NCI-H526 treated with DMSO at 0.1 percent for 48 hours (cell line): ENCODE data around the gene INPP5F.
"Not testable (repeated sequence)": the region's sequence is repeated elsewhere in the genome, so short reads cannot be mapped to it uniquely, and the experiment has no call there.

Source experiments
- DNase-seq: peaks from one replicate; lab custom pipeline; 2025; lab: John Stamatoyannopoulos, UW

Gene INPP5F

DNA sequence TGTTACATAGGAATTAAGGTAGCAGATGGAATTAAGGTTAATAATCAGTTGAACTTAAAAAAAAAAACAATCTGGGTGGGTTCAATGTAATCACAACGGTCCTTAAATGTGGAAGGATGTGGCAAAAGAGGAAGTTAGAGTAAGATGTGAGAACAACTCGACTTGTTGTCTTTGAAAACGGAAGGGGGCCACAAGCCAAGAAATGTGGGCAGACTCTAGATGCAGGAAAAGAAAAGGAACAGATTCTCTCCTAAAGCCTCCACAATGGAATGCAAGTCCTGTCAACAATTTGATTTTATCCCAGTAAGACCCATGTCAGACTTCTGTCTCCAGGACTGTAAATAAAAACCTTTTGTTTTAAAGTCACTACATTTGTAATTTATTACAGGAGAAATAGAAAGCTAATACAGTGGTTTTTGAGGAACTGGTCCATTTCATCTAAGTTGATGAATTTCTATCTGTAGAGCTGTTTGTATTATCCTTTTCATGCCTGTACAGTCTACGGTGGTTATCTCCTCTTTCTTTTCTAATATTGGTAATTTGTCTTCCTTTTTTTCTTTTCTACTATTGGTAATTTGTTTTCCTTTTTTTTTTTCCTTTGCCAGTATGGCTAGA lies 138.2 kb downstream of the INPP5F start:
- DNase-seq, result no peak

DNA sequence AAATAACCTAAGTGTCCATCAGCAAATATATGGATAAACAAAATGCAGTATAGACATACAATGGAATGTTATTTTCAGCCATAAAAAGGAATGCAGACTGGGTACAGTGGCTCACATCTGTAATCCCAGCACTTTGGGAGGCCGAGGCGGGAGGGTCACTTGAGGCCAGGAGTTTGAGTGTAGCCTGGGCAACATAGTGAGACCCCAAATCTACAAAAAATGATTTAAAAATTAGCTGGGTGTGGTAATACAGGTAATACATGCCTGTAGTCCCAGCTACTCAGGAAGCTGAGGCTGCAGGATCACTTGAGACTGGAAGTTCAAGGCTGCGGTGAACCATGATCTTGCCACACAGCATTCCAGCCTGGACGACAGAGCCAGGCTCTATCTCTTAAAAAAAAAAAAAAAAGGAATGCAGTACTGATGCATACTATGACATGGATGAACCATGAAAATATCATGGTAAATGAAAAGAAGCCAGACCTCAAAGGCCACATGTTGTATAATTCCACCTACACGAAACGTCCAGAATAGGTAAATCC lies 139.9 kb downstream of the INPP5F start:
- DNase-seq, result no peak

DNA sequence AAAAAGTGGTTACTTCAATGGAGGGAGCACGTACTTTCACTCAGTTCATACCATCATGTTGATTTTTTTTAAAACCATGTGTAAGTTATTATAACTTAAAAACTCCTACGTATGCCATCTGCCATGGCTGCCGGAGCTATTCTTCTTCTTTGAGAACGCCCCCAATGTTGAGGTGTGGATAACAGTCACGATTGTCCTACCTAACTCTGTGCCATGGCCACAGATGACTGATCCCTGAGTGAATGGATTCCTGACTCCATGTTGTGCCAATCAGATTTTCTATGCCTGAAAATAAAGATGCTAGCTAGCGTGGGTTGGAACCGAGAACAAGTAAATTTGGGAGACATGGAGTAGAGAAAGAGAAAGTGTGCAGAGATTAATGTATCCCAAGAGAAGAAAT lies 141.5 kb downstream of the INPP5F start:
- no peak for DNase-seq

DNA sequence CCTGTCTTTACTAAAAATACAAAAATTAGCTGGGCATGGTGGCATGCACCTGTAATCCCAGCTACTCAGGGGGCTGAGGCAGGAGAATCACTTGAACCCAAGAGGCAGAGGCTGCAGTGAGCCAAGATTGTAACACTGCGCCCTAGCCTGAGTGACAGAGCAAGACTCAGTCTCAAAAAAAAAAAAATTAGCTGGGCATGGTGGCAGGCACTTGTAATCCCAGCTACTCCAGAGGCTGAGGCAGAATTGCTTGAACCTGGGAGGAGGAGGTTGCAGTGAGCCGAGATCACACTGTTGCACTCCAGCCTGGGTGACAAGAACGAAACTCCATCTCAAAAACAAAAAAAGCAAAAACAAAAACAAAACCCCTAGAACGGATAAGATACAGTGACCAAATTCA lies 143.5 kb downstream of the INPP5F start:
- DNase-seq, result not testable (repeated sequence)

DNA sequence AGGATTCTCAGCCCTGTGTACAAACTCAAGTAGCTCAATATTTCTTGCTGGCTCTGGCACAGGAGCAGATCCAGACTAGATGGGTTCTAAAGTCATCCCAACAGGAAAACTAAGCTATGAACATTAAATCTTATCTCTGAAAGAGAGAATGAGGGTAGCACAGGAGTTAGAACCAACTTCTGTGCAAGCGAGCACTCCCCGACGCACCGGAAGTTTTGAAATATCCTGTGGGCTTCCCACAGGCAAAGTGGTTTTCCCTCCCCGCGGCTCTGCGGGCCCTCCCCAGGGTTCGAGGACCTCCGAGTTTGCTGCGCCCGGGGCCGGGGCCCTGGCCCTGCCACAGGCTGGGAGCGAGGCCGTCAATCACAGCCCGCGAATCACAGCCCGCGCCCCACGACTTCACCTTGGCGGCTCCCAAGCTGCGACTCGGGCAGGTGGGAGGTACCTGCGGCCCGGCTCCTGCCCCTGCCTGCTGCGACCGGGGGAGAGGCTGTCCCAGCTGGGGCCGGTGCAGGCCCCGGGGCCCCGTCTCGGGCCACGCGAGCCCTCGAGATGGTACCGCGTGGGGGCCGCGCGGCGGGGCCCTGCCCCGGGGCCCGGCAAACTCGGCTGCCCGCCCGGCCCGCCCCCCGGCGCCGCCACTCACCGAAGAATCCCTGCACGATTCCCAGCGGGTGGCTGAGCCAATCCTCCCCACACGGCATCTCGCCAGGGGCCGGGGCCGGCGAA lies 146.2 kb downstream of the INPP5F start:
- DNase-seq, result no peak

DNA sequence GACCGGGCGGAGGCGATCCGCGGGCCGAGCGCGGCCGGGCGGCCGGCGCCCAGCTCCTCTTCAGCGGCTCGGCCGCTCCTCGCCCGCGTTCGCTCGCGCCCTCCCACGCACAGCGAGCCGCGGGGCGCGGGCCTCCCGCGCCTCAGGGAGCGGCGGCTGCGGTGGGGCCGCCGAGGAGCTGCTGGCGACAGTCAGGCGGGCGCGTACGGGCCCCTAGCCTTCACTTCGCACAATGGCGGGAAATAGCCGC lies 146.7 kb downstream of the INPP5F start, which contains the start of gene MCMBP:
Gene MCMBP (minus strand): TSS at position 234 of the 250 bp plus-strand sequence. CDS start 259 bp downstream, outside the sequence.
- no peak for DNase-seq

DNA sequence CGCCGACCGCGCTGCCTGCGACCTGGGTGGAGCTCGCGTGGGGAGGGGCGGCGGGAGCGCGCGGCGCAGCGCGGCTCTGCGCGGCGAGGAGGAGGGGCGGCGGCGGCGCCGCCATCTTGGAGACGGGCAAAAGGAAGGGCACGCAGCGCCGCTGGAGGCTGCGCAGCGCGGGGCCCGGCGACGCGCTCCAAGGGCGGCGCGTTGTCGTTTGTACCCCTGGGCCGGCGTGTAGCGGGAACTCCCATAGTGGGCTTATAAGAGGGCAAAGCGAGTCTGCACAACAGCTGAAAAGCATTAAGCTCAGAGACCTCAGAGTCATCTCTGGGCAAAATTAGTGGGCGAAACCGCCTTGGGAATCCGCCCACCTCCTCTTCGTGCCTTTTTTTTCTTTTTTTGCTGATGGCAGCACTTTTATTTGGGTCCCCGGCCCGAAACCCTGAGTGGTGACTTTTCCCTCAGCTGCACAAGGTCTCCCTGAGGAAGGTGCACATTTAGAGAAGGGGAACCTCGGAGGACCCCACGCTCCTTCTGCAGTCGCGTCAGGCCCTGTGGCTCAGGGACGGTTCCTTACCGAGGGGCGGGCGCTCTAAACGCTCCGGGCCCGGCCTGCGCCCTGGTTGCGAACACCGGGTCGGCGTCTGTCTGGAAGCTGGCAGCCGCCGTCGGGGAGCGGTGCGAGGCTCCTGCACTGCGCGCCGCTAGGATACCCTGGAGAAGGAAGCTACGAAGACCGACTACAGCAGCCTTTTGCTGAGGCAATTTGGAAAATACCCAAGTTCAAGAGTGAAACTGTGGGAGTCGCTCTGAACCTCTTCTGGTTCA lies 147.2 kb downstream of the INPP5F start:
- DNase-seq, result peak; percentile 78

DNA sequence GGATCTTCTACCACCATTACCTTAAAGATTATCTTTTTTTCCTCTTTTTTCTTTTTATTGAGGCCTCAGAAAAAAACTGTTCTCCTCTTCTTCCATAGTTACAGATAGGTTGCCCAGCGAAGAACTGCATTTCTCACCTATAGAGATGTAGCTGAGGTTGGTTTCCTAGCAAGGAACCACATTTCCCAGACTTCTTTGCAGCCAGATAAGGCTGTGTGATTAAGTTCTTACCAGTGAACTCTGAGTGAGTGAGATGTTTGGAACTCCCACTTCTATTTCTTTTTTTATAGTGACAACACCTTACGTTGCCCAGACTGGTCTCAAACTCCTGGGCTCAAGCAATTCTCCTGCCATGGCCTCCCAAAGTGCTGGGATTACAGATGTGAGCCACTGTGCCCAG lies 152.7 kb downstream of the INPP5F start:
- no peak for DNase-seq
